GM12878 (cell line): ENCODE results near the gene HNRNPA1.

ENCODE experiments used
- EZH2 ChIP-seq: IDR thresholded peaks from 2 replicates; pipeline ENCODE4 v1.6.1; 2012; ENCODE audit warnings: low read depth, mild to moderate bottlenecking, control low read depth, inconsistent platforms, low read length, borderline replicate concordance; ENCODE audit not compliant: control insufficient read depth
- NR2F1 ChIP-seq: fragments of 450-650 bp; conservative IDR thresholded peaks from 2 replicates; pipeline ENCODE4 v1.6.1; 2017; ENCODE audit warnings: mild to moderate bottlenecking
- TF ChIP-seq, protein P1 (sequence below), 3 experiments: IDR thresholded peaks in 2 of 3; conservative IDR thresholded peaks in 1 of 3; 2 replicates each; pipeline ENCODE4 v1.5.1; 2011; ENCODE audit warnings: low read depth in 3 of 3, low read length in 3 of 3, mild to moderate bottlenecking in 3 of 3, control low read depth in 2 of 3, moderate library complexity in 2 of 3, inconsistent platforms in 1 of 3, mixed read lengths in 1 of 3; ENCODE audit not compliant: control insufficient read depth in 2 of 3, insufficient read depth in 1 of 3; ENCODE audit errors: extremely low read depth in 1 of 3

DNA sequence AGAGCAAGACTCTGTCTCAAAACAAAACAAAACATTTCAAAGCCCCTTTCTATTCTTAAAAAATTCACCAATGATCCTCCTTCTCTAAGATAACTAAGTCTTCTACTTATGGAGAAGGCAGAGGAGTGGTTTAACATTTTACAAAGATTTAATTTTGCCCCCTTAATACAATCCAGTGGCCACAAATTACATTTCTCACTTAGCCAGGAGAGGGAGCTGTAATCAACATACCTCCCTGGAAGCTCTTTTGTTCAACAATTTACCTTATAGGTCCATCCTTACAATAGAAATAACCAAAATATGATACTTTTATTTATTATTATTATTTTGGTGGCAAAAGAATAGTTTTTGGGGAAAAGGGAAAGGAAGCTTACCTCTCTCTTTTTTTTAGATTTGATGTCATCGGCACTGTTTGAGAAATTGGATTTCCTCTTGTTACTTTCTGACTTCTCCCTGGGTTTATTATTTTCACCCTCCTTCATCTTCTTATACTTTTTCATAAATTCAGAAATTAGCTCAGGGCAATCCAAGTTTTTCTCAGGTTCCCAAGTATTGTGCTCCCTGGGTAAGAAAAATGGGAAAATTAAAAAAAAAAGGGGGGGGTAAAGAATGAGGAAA lies 28.8 kb upstream of the HNRNPA1 start:
- TF ChIP-seq, protein P1, sequence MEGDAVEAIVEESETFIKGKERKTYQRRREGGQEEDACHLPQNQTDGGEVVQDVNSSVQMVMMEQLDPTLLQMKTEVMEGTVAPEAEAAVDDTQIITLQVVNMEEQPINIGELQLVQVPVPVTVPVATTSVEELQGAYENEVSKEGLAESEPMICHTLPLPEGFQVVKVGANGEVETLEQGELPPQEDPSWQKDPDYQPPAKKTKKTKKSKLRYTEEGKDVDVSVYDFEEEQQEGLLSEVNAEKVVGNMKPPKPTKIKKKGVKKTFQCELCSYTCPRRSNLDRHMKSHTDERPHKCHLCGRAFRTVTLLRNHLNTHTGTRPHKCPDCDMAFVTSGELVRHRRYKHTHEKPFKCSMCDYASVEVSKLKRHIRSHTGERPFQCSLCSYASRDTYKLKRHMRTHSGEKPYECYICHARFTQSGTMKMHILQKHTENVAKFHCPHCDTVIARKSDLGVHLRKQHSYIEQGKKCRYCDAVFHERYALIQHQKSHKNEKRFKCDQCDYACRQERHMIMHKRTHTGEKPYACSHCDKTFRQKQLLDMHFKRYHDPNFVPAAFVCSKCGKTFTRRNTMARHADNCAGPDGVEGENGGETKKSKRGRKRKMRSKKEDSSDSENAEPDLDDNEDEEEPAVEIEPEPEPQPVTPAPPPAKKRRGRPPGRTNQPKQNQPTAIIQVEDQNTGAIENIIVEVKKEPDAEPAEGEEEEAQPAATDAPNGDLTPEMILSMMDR (IDR thresholded peaks at IDR 0.05 in 2 of 3, conservative IDR thresholded peaks at IDR 0.05 in 1 of 3; ENCODE audit: control insufficient read depth in 2 of 3, extremely low read depth in 1 of 3, insufficient read depth in 1 of 3, low read depth in 3 of 3, low read length in 3 of 3), result peak; percentile 53 to 67 (median 64); a peak in 5 of 6 replicates
- TF ChIP-seq NR2F1, result no peak
- no peak for TF ChIP-seq EZH2
